Measurements from ENCODE around the gene KCNIP4.

KCNIP4 gene

GRCh38 chr4:21083413-21083812, 865.2 kb downstream of the KCNIP4 start:
- no peak overlapping the region for H3K4me3 ChIP-seq (ENCODE audit: low read length)
- TF ChIP-seq CTCF (IDR thresholded peaks at IDR 0.05; ENCODE audit: insufficient read depth, low read depth, low read length, missing control alignments), result no peak
- DNase-seq (ENCODE audit: low read depth), result no peak

GRCh38 chr4:21077967-21078366, 870.6 kb downstream of the KCNIP4 start:
- peak; percentile 42 for DNase-seq (ENCODE audit: low read depth)
- no peak overlapping the region for H3K4me3 ChIP-seq (ENCODE audit: low read length)
- TF ChIP-seq CTCF (IDR thresholded peaks at IDR 0.05; ENCODE audit: insufficient read depth, low read depth, low read length, missing control alignments), result no peak

GRCh38 chr4:21067351-21067750, 881.2 kb downstream of the KCNIP4 start:
- no peak for DNase-seq (ENCODE audit: low read depth)
- TF ChIP-seq CTCF (IDR thresholded peaks at IDR 0.05; ENCODE audit: insufficient read depth, low read depth, low read length, missing control alignments), result no peak
- H3K4me3 ChIP-seq (ENCODE audit: low read length), result no peak overlapping the region

GRCh38 chr4:21061902-21062301, 886.7 kb downstream of the KCNIP4 start:
- no peak for TF ChIP-seq CTCF (IDR thresholded peaks at IDR 0.05; ENCODE audit: insufficient read depth, low read depth, low read length, missing control alignments)
- H3K4me3 ChIP-seq (ENCODE audit: low read length), result no peak overlapping the region
- no peak for DNase-seq (ENCODE audit: low read depth)

GRCh38 chr4:21046141-21046540, 902.4 kb downstream of the KCNIP4 start:
- peak; percentile 41 for DNase-seq (ENCODE audit: low read depth)
- no peak overlapping the region for H3K4me3 ChIP-seq (ENCODE audit: low read length)
- no peak for TF ChIP-seq CTCF (IDR thresholded peaks at IDR 0.05; ENCODE audit: insufficient read depth, low read depth, low read length, missing control alignments)

- no peak overlapping the region for H3K4me3 ChIP-seq (ENCODE audit: low read length)
- no peak for TF ChIP-seq CTCF (IDR thresholded peaks at IDR 0.05; ENCODE audit: insufficient read depth, low read depth, low read length, missing control alignments)
- DNase-seq (ENCODE audit: low read depth), result no peak
Measured at GRCh38 chr4:21045119-21045518, 903.5 kb downstream of the KCNIP4 start.

GRCh38 chr4:21041708-21042107, 906.9 kb downstream of the KCNIP4 start:
- H3K4me3 ChIP-seq (ENCODE audit: low read length), result no peak overlapping the region
- DNase-seq (ENCODE audit: low read depth), result no peak
- no peak for TF ChIP-seq CTCF (IDR thresholded peaks at IDR 0.05; ENCODE audit: insufficient read depth, low read depth, low read length, missing control alignments)
